Erythroblast (primary cell): Measurements from ENCODE around the gene KIF5C.

Experiments
- GATA1 ChIP-seq: IDR thresholded peaks from 2 replicates; pipeline ENCODE4 v1.6.1; 2011; ENCODE audit warnings: low read depth, mild to moderate bottlenecking, control low read depth, low read length, moderate library complexity
- POLR2A ChIP-seq: IDR thresholded peaks from 2 replicates; pipeline ENCODE4 v1.6.1; 2011; ENCODE audit warnings: mild to moderate bottlenecking, low read length

DNA sequence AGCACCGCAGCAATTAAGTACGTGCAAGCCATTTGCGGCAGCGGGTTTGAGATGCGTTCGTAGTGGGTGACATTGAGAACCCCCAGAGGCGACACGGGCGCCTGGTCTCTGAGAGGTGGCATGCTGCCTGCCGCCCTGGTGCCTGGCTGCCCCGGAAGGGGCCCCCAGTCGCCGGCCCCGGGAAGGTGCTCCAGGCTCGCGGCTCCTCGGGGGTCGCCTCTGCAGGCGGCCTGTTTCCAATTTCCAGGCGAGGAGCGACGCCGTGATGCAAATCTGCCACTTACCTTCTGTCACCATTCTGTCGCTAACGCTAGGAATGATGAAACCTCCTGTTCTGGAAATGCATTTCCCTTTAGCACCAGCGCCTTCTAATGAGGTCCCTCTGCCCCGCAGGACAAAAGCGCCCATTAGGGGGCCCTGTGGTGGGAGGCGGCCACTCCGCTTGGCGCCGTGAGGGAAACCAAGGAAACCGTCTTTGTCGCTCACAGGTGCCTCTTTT, 13.0 kb downstream of the KIF5C start:
- TF ChIP-seq POLR2A, result no peak
- no peak for TF ChIP-seq GATA1
